ENCODE data around the gene TMEM156.
"Not testable (repeated sequence)": the region's sequence is repeated elsewhere in the genome, so short reads cannot be mapped to it uniquely, and the experiment has no call there.

Gene TMEM156

DNA sequence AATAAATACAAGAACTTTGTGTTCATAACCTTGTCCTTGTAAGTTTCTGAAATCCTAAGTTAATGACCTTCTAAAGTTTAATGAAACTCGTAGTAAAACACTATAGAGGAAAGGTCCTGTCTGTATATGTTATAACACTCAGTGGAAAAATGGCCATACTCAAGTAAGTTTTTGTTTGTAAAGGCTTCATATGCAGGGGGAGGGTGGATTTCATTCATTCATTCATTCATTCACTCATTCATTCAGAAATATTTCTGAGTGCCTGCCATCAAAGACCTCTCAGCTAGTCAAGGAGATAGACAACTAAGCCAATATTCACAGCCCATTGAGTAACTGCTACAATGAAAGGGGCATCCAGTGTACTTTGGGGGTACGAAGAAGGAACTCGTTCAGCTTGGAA lies 6.9 kb upstream of the TMEM156 start:
- H3K36me3 ChIP-seq (ENCODE audit: low read depth) = no peaks in the 10 kb centered on the region
- peak overlapping the region; percentile 95 for H3K27ac ChIP-seq (ENCODE audit: poor library complexity, severe bottlenecking)
- peaks cover 61% of the 10 kb centered on the region for H3K4me1 ChIP-seq (ENCODE audit: insufficient read depth, poor library complexity, severe bottlenecking)
- TF ChIP-seq CTCF (IDR thresholded peaks at IDR 0.05; ENCODE audit: poor library complexity, severe bottlenecking) = no peak
- no peaks in the 10 kb centered on the region for H3K9me3 ChIP-seq (ENCODE audit: severe bottlenecking)
- DNase-seq (ENCODE audit: low spot score) (no peak), ATAC-seq (ENCODE audit: low read depth) (no peak)
- no peak overlapping the region for H3K4me3 ChIP-seq (ENCODE audit: severe bottlenecking)
- H3K27me3 ChIP-seq (ENCODE audit: insufficient read depth, poor library complexity, severe bottlenecking) = no peaks in the 10 kb centered on the region

DNA sequence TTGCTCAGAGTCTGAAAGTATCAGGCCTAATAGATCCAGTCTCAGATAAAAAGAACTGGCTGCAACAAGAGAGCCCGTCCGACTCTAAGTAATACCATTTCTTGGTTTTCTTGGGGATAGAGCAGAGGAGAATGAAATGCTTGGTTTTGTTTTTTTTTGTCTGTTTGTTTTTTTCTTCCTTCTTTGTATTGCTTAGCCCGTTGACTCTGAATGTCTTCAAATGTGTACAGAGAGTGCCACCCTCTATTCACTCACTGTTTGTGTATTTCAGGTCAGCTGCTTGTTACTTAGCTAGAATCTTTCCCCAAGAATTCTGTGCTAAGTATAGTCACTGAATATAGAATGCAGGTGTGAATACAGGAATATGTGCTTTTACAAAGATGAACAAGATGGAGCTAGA lies 5.7 kb upstream of the TMEM156 start:
- Histone ChIP-seq H3K27me3 (ENCODE audit: insufficient read depth, poor library complexity, severe bottlenecking) (no peaks in the 10 kb centered on the region), H3K27ac (ENCODE audit: poor library complexity, severe bottlenecking) (peak overlapping the region; percentile 95), H3K36me3 (ENCODE audit: low read depth) (no peaks in the 10 kb centered on the region), H3K9me3 (ENCODE audit: severe bottlenecking) (no peaks in the 10 kb centered on the region), H3K4me1 (ENCODE audit: insufficient read depth, poor library complexity, severe bottlenecking) (peaks cover 61% of the 10 kb centered on the region), H3K4me3 (ENCODE audit: severe bottlenecking) (no peak overlapping the region)
- no peak for ATAC-seq (ENCODE audit: low read depth)
- no peak for TF ChIP-seq CTCF (IDR thresholded peaks at IDR 0.05; ENCODE audit: poor library complexity, severe bottlenecking)
- no peak for DNase-seq (ENCODE audit: low spot score)

DNA sequence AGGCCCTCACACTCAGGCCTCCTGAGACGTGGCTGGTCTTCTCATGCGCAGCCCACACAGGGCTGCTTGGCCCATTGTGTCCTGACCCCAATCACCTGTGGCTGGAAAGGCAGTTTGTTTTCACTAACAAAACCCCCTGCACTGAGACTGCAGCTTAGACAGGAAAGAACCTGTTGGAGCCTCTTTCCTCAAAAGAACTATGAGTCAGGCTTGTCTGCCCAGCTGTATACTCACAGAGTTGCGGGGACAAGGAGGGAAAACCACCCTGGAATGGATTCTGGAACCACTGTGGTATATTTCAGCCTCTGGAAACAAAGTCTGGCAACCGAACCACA lies 5.2 kb upstream of the TMEM156 start:
- Histone ChIP-seq H3K9me3 (ENCODE audit: severe bottlenecking) (no peaks in the 10 kb centered on the region), H3K27me3 (ENCODE audit: insufficient read depth, poor library complexity, severe bottlenecking) (no peaks in the 10 kb centered on the region), H3K36me3 (ENCODE audit: low read depth) (no peaks in the 10 kb centered on the region), H3K4me1 (ENCODE audit: insufficient read depth, poor library complexity, severe bottlenecking) (peaks cover 61% of the 10 kb centered on the region), H3K4me3 (ENCODE audit: severe bottlenecking) (no peak overlapping the region), H3K27ac (ENCODE audit: poor library complexity, severe bottlenecking) (peak overlapping the region; percentile 95)
- ATAC-seq (ENCODE audit: low read depth) (peak; percentile 76), DNase-seq (ENCODE audit: low spot score) (no peak)
- no peak for TF ChIP-seq CTCF (IDR thresholded peaks at IDR 0.05; ENCODE audit: poor library complexity, severe bottlenecking)

DNA sequence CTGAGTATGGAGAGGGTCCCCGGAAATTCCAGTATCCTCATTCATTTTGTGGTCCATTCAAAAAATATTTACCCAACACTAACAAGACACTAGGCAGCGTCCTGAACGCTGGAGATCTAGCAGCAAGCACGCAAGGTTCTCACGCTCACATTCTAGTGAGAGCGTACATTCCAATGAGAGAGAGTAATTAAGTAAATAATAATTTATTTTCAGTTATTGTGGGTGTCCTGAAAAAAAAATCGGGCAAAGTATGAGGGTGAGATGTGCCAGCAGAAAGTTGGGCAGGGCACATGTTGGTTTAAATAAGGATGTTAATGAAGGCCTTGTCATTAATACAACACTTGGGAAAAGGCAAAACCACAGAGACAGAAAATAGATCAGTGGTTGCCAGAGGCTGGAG lies 4.0 kb upstream of the TMEM156 start:
- Histone ChIP-seq H3K4me3 (ENCODE audit: severe bottlenecking) (no peak overlapping the region), H3K27me3 (ENCODE audit: insufficient read depth, poor library complexity, severe bottlenecking) (no peaks in the 10 kb centered on the region), H3K9me3 (ENCODE audit: severe bottlenecking) (no peaks in the 10 kb centered on the region), H3K27ac (ENCODE audit: poor library complexity, severe bottlenecking) (peak overlapping the region; percentile 95), H3K4me1 (ENCODE audit: insufficient read depth, poor library complexity, severe bottlenecking) (peaks cover 58% of the 10 kb centered on the region), H3K36me3 (ENCODE audit: low read depth) (no peaks in the 10 kb centered on the region)
- peak; percentile 87 for DNase-seq (ENCODE audit: low spot score)
- peak; percentile 74 for ATAC-seq (ENCODE audit: low read depth)
- TF ChIP-seq CTCF (IDR thresholded peaks at IDR 0.05; ENCODE audit: poor library complexity, severe bottlenecking) = no peak

- peak overlapping the region; percentile 32 for H3K4me3 ChIP-seq (ENCODE audit: severe bottlenecking)
- H3K4me1 ChIP-seq (ENCODE audit: insufficient read depth, poor library complexity, severe bottlenecking) = peaks cover 56% of the 10 kb centered on the region
- ATAC-seq (ENCODE audit: low read depth); H3K27me3 ChIP-seq (ENCODE audit: insufficient read depth, poor library complexity, severe bottlenecking); H3K9me3 ChIP-seq (ENCODE audit: severe bottlenecking); DNase-seq (ENCODE audit: low spot score): not testable (repeated sequence)
- H3K36me3 ChIP-seq (ENCODE audit: low read depth) = peaks cover 13% of the 10 kb centered on the region
- H3K27ac ChIP-seq (ENCODE audit: poor library complexity, severe bottlenecking) = peak overlapping the region; percentile 95
These were observed 604 bp downstream of the TMEM156 start for GRCh38 chr4:39031590-39032020.
